Brain pericyte (primary cell): Measurements from ENCODE around the gene CACNA1C.
"Not testable (repeated sequence)": the region's sequence is repeated elsewhere in the genome, so short reads cannot be mapped to it uniquely, and the experiment has no call there.

Experiments
- DNase-seq: peaks from one replicate; pipeline ENCODE4 v3.0.0-alpha.2; 2012; ENCODE audit warnings: low read depth, low spot score

Gene CACNA1C

DNA sequence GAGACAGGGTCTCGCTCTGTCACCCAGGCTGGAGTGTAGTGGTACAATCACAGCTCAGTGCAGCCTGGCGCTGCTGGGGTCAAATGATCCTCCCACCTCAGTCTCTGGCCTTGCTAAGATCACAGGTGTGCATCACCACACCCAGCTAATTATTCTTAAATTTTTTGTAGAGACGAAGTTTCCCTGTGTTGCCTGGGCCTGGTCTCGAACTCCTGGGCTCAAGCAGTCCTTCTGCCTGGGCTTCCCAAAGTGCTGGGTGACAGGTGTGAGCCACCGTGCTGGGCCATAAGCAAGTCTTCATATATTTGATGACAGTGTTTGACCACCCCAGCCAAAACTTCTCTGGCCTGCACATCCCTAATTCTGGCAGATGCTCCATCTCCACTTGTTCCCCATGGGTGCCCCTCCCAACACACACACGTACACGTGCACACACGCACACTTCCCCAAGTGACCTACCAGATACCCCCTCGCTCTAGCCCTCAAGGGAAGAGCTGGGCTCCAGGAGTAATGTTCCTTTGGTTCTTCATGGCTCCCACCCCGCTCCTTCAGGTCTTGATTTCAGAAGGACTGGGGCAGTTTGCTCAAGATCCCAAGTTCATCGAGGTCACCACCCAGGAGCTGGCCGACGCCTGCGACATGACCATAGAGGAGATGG, 637.7 kb downstream of the CACNA1C start:
- DNase-seq, result no peak

DNA sequence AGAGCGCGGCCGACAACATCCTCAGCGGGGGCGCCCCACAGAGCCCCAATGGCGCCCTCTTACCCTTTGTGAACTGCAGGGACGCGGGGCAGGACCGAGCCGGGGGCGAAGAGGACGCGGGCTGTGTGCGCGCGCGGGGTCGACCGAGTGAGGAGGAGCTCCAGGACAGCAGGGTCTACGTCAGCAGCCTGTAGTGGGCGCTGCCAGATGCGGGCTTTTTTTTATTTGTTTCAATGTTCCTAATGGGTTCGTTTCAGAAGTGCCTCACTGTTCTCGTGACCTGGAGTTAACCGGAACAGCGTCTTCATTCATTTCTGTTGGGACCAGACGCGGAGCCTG, 638.2 kb downstream of the CACNA1C start:
- DNase-seq, result no peak

DNA sequence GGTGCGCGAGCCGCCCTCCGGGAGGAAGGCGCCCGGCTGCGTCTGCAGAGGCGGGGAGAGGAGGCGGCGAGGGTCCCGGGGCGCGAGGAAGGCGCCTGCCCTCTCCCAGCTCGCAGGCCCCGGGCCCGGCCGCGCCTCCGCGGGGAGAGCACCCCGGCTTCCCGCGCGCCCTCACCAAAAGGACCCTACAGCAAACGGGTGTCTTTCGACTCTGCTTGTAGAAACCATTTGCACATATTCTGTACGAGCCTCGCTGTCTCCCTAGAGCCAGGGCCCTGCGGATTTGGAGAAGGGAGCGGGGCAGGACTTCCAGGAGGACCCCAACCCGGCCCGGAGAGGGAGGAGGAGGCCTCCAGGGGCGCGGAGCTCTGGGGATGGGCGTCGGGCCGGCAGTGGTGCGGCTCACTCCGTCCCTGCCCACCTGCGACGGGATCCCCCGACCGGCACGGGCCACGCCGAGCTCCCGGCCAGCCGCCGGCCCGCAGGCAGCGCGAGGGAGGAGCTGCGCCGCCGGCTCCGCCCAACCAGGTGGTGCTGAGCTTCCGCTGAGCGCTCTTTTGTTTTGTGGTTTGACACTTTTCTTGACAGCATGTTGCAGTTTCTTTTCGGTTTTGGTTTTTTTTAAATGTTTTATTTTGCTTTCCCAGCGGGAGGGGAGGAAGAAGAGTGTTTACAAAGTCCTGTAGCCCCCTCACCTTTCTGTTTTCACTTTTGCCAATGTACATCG, 638.7 kb downstream of the CACNA1C start:
- DNase-seq, result no peak

DNA sequence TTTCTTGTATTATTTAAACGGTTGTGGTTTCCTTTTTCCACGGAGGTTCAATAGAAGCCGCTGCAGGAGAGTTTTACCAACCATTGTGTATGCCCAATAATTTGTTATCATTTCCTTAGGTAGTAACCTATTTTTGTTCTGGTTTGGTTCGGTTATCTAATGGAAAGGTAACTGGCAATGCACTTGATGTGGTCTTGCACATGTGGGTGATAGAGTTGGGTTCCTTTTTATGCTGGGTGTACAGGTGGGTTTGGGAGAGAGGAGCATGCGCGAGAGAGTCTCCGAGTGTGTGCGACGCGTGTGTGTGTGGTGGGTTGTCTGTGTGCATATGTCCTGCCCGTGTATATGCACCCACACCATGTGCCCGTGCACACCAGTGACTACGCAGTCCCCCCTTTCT, 639.3 kb downstream of the CACNA1C start:
- no peak for DNase-seq

DNA sequence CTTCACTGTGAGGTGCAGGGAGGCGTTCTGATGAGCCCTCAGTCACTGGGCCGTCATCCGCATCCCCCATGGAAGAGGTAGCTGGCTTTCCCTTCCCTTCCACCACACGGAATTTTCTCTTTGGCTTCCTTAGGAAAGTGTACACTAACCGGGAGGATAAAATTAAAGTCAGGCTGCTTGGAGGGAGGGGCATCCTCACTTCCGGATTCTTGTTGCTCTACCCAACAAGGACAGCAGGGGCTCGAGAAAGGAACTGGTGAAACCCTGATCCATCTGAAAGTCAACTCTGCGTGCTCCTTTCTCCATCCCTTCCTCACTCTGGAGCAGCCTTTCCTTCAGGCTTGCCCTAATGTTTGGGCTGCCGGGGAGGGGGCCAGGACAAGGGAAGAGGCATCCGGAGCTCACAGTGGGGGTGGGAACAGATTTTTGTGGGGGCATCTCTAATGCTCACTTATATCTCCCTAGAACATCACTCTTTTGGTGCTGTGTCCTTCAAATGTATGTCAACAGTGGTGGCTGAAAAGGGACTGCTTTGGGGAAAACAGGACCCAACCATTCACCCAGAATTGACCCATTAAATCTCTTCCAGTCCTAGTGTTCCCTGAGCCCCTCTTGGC, 640.6 kb downstream of the CACNA1C start:
- DNase-seq, result no peak

DNA sequence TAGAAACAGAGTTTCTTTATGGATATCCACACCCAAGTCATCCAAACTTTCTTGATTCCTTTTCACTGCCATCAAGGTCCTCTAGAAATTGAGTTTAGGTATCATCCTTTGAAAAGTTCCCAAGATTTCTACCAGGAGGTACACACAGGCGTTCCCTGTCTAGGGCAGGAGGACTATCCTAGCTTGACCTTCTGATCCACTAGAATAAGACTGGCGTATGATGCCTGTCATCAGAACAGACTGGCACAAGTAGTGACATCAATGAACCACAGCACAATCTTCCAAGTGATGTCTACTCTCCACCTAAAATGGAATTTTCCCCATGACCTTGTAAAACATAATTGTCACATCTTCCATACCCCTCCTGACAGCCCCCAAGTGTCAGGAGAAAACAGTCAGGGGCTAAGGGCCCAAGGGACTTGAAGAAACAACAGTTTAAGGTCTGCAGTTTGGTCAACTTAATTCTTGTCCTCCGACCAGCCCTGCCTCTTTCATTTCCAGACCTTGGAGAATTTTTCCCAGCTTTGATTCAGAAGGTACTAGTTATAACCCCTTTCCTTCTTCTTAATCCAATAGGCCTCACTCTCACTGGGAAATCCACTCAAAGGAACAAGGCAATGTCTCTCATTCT, 641.3 kb downstream of the CACNA1C start:
- no peak for DNase-seq

DNA sequence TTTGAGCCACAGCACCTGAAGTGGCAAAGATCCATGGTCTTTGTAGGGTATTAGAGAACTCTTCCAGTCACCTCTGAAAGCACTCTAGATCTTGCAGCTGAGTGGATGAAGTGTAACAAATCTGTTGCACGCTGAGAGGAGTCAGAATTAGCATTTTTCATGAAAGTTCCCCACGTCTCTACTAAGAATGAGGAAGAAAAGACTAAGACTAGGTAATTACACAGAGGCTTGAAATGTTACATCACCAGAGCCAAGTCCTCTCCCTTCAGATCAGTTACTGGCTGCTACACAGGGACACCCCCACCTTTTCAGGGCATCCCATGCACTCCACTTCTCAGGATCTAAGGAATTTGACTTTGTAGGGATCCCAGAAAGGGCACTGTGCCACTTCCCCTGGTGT, 643.3 kb downstream of the CACNA1C start:
- DNase-seq, result no peak

DNA sequence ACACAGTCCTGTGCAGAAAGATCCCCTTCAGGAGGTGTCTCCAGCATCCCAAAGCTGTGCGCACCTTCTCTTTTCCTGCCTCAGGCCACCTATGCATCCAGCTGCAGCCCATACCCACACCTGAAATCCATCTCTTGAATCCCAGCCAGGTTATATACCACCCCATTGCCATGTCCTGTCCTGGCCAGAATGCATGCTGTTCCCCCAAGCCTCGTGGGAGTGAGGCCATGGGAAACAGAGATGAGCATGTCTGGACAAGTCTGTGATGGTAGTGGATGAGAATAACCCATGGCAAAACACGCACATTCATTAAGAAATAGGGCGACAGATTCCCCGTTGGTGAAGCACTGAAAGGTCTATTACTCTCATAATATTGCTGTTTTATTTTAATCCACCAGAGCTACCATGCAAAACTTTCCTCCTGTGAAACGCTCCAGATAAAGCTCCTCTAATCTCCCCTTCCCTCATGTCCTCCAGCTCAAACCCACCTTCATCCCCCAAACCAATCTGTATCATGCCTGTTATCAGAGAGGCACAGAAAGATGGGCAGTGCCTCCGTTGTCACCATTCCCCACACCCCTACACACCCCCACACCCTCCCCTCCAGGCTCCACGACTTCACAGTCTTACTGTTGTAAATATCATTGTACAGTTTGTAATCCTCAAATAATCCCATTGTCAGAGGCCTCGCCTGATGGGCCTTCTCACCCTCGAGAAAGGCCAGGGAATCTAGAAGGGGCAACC, 644.4 kb downstream of the CACNA1C start:
- no peak for DNase-seq

DNA sequence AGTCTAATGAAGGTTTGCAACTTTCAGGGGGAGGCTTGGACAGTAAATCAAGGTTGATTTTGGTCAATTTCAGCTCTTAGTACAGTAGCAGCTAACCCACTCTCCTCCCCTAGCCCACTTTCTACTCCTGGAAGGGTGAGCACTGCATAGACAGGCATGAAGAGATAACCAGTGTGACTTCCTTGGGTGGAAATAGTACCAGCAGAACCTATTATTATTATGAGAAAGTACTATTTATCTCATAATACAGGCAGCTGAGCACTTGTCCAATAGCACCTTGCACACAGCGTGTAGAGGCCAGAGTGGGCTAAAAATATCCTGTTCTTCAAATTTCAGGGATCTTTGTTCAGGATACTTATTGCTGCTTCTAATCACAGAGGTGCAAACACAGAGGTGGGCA, 645.8 kb downstream of the CACNA1C start:
- no peak for DNase-seq

DNA sequence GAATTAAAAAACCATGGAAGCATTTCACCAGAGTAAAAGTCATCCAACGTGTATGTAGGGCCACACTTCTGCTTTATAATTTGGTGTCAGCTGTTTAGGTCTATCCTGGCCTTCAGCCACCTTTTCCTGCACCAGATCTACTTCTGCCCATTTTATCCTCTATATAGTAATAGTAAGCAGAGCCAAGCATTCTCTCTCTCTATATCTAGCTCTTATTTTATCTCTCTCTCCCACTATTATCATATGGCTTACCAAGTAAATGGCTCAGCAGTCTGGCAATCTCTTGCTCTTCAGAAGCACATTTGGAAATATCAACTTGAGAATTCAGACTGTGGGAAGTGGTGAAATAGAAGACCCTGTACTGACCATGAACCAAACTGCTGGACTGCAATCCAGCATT, 657.9 kb downstream of the CACNA1C start:
- DNase-seq, result no peak

DNA sequence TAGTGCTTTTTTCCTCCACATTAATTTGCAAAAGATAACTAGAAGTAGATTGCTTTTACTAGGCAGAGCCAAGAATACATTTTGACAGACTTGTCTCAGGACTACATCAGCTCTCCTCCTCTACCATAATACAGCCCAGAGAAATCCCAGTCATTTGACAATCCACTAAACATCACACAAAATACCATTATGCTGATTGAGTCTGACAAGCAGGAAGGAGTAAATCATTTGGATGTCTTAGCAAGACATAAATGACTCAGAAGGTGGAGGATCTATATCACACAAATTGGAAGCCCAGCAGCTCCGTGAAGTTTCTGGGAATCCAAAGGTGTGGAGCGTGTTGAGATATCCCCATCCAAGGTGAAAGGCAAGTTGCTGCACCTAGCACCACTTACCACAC, 666.6 kb downstream of the CACNA1C start:
- DNase-seq, result no peak

DNA sequence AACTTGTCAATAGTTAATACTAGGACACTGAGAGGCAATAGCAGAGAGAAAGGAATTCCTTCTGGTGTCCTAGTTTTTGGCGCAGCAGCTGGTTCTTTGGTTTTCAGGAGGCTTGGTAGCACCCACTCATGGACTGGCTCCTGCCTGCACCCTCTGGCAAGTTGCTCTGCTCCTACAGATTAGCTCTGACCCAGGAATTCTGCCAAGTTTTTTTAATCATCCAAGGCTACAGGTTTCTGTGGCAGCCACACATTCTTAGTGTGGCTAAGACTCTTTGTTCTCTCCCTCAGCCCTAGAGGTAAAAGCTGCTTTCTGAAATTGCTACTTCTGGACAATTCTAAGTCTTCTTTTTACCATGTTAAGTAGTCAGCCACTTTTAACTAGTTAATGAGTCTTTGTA, 670.0 kb downstream of the CACNA1C start:
- DNase-seq, result no peak

DNA sequence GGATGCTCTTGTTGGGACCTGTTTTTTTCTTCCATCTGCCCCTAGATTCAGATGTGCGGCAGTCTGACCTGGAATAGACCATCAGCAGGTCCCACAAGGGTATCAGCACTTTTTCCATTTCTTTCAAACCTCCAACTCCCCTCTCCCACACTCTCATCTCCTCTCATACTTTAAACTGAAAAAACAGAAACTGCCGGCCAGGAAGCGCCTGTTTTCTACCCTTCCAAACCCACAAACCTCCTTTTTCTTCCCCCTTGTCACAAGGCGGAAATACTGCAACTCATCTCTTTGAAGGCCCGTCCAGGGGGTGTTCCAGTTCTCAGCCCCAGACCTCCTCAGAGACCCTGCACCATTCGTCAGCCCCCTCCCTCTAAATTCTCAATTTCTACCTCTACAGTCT, 679.5 kb downstream of the CACNA1C start:
- DNase-seq, result no peak

DNA sequence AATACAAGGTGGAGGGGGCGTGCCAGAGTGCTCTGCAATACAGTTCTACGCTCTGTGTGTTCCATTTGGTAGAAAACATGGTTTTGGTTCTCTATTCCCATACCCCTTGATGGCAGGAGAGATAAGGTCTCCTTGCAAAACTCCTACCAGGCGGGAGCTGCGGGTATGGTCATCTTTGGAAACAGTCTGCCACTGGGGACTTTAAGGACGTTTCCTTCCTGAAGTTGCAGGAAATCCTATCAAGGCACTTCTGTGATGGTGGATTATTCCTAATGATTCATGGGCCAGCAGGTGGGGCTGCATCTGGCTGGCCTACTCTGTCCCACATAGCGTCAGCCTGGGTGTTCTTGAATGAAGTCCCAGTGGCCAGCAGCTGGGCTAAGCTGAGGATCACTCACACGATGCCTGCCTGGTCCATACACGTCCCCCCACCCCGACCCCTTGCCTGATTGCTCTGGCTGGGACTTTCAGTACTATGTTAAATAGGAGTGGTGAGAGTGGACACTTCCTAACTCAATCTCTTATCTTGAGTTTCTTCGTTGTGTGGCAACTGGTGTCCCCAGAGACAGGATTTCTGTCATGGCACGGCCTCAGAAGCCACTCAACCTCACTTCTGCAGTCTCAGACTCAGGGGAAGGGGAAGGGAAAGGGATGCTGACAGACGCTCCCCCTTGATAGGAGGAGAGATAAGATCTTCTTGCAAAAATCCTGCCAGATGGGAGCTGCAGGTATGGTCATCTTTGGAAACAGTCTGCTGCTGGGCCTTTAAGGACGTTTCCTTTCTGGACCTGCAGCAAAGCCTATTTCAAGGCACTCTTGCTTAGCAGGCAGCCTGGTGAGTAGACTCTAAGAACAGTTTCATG, 680.9 kb downstream of the CACNA1C start:
- no peak for DNase-seq

DNA sequence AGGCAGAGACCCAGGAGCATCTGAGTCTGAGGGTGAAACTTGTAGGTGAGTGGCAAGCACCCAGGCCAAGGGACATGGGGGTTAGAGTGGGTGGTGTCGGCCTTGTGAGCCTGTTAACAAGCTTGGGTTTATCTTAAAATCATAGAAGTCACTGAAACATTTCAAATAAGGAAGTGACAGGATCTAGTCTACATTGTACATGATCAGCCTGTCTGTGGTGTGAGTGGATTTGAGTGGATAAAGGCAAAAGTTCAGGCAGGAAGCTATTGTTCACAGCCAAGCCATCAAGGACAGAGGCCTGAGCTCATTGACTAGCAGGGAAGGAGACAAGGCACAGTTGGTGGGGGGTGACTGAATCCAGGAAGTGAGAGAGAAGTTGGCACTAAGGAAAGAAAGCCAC, 682.6 kb downstream of the CACNA1C start:
- no peak for DNase-seq

DNA sequence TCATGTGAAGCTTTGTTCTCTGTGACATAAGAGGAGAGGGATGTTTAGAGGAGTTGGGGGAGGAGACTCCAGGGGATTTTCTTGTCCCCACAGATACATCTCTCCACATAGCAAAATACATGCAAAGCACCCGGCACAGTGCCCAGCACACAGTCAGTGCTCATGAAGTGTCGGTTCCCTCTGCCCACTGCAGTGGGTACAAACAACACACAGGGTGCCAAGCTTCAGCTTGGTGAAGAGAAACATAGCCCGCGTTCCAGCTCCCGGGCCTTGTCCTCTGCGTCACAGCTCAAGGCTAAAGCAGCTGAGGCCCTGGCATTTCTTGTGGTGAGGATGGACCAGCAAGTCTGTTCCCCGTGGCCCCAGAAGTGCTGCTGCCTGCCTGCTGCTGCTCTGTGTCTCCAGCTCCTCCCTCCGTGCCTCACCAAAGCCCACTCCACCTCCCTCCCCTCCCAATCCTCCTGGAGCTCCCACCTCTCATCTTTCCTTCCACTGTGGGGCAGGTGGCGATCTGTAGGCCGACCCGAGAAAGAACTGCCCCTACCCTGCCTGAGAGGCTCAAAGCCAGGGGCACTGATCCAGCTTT, 685.0 kb downstream of the CACNA1C start:
- DNase-seq, result no peak

DNA sequence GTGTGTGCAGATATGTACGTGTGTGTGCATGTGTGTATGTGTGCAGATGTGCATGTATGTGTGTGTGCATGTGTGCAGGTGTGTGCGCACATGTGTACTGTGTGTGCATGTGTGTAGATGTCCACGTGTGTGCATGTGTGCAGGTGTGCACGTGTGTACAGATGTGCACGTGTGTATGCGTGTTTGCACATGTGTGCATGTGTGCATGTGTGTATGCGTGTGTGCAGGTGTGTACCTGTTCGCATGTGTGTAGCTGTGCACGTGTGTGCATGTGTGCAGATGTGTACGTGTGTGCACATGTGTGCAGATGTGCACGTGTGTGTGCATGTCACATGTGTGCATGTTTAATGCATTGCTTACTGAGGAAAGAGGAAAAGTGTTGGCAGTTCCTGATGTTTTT, 686.3 kb downstream of the CACNA1C start:
- no peak for DNase-seq

DNA sequence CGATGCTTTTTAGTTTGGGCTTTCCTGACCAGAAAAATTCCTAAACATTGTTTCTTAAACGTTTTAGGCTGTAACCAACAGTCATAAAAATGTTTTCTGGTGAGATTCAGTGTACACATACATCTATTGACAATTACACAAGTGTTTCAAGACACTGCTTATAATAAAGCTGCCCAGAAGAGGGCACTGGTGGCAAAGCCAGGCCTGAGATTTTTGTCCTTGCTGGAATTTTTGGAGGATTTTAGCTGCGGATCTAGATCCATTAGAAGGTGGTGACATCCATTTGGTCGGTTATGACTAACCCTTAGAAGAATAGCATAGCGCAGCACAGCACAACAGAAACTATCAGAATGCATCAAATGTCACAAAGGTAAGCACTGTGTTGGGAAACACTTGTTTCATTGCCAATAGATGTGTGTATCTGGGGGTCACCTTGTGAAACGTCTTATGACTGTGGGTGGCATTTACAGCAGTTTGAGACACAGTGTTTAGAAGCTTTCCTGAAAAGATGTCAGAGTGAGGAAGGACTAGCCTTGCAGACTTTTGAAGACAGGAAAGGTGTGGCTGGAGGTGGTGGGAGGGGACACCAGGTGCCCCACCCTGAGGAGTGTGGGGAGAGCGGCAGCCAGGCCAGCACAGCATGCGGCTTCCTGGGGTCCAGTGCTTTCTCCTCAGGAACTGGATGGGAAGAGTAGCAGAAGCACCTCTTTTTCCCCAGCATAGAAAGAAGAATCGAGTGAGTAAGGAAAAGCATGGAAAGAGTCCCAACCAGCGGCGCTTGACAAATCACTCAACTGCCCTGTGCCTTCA, 687.2 kb downstream of the CACNA1C start:
- no peak for DNase-seq

DNA sequence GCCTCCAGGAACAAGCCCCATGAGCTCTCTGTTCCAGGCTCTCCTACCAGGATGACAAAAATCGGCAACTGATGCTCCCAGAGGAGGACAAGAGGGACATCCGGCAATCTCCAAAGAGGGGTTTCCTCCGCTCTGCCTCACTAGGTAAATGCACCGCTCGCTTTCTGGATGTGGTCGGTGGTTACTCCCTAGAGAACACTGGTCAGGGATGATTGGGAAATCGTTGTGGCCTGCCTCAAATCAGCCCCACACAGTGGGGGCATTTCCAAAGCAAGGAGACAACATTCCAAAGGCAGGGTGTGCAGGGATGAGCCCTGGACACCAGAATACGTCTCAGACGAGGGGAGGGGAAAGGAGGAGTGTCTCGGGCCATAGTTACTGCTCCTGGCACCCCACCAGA, 689.2 kb downstream of the CACNA1C start:
- not testable (repeated sequence) for DNase-seq

DNA sequence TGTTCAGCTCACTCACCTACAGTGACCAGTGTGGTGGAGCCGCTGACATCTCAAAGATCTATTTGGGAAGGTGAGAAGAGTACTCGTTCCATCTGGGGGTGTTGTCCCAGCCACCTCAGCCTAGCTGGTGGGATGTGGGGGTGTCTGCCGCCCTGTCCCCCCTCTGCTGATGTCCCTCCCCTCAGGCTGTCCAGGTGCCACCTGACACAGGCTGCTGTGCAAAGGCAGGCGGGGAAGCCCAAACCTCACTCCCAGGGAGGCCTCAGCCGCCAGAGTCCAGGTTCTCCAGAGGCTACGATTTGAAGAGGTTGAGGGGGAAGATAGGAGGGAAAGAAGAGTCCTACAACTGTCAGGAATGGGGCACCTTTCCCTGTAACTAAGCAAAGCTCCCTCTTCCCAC, 690.7 kb downstream of the CACNA1C start:
- no peak for DNase-seq
